ENCODE results near the gene MMEL1.

GRCh38 chr1:2644591-2645101, 11.8 kb upstream of the MMEL1 start:
- TF ChIP-seq CTCF (conservative IDR thresholded peaks at IDR 0.05; ENCODE audit: low read length) (no peak), EZH2phosphoT487 (IDR thresholded peaks at IDR 0.05; ENCODE audit: borderline replicate concordance, low read depth, low read length) (no peak)

Data from OCI-LY7 (cell line).